GM12878 (cell line): Measurements from ENCODE around the gene PDE6C.

ENCODE experiments used
- EZH2 ChIP-seq: IDR thresholded peaks from 2 replicates; pipeline ENCODE4 v1.6.1; 2012; ENCODE audit warnings: low read depth, mild to moderate bottlenecking, control low read depth, inconsistent platforms, low read length, borderline replicate concordance; ENCODE audit not compliant: control insufficient read depth
- PAX5 ChIP-seq: IDR thresholded peaks from 2 replicates; pipeline ENCODE4 v1.6.1; 2011; ENCODE audit warnings: low read depth, low read length, borderline replicate concordance
- POLR2AphosphoS5 ChIP-seq: IDR thresholded peaks from 2 replicates; pipeline ENCODE4 v1.6.1; 2011; ENCODE audit warnings: mild to moderate bottlenecking, low read length, inconsistent platforms
- SP1 ChIP-seq: IDR thresholded peaks from one replicate; pipeline ENCODE4 v1.6.1; 2011; ENCODE audit warnings: low read depth, low read length

GRCh38 chr10:93565446-93565845 is 46.9 kb upstream of the PDE6C start:
- no peak for TF ChIP-seq EZH2
- TF ChIP-seq PAX5 = no peak
- TF ChIP-seq POLR2AphosphoS5 = no peak
- TF ChIP-seq SP1 = no peak
